PFSK-1 (cell line): ENCODE measurements around the gene MBNL3.

Experiments used
- FOXP2 ChIP-seq: optimal IDR thresholded peaks from 2 replicates; pipeline ENCODE3; 2011; ENCODE audit warnings: borderline replicate concordance, control low read depth, inconsistent platforms; ENCODE audit not compliant: insufficient read depth; ENCODE audit errors: extremely low read length, extremely low read depth
- POLR2AphosphoS5 ChIP-seq: IDR thresholded peaks from 2 replicates; pipeline ENCODE4 v1.6.1; 2012; ENCODE audit warnings: low read depth, mild to moderate bottlenecking, control low read depth, low read length, moderate library complexity
- REST ChIP-seq, 2 experiments: IDR thresholded peaks; 2 replicates each; pipeline versions ENCODE4 v1.6.1 to v1.8.0; 2011 to 2012; ENCODE audit warnings: low read depth in 2 of 2, low read length in 2 of 2, control low read depth in 1 of 2, inconsistent platforms in 1 of 2, mild to moderate bottlenecking in 1 of 2, moderate library complexity in 1 of 2; ENCODE audit not compliant: insufficient read depth in 1 of 2
- SIN3A ChIP-seq: IDR thresholded peaks from 2 replicates; pipeline ENCODE4 v1.6.1; 2012; ENCODE audit warnings: mild to moderate bottlenecking, low read length, moderate library complexity, borderline replicate concordance; ENCODE audit not compliant: insufficient read depth
- TAF1 ChIP-seq: IDR thresholded peaks from 2 replicates; pipeline ENCODE4 v1.6.1; 2012; ENCODE audit warnings: low read length, control low read depth, borderline replicate concordance; ENCODE audit not compliant: insufficient read depth

The MBNL3 gene

GRCh38 chrX:132415012-132415411 lies 73.8 kb downstream of the MBNL3 start:
- no peak for TF ChIP-seq POLR2AphosphoS5
- no peak for TF ChIP-seq REST (IDR thresholded peaks at IDR 0.05; ENCODE audit: insufficient read depth in 1 of 2, low read depth in 2 of 2, low read length in 2 of 2)
- TF ChIP-seq TAF1: no peak
- TF ChIP-seq FOXP2: no peak
- TF ChIP-seq SIN3A: no peak

- TF ChIP-seq POLR2AphosphoS5 (no peak), FOXP2 (no peak), REST (IDR thresholded peaks at IDR 0.05; ENCODE audit: insufficient read depth in 1 of 2, low read depth in 2 of 2, low read length in 2 of 2) (no peak), SIN3A (no peak), TAF1 (no peak)
Observed at GRCh38 chrX:132414404-132414803, 74.4 kb downstream of the MBNL3 start.

- TF ChIP-seq FOXP2 (no peak), SIN3A (no peak), REST (IDR thresholded peaks at IDR 0.05; ENCODE audit: insufficient read depth in 1 of 2, low read depth in 2 of 2, low read length in 2 of 2) (no peak), POLR2AphosphoS5 (no peak), TAF1 (no peak)
Observed at GRCh38 chrX:132413459-132413858, 75.4 kb downstream of the MBNL3 start.

DNA sequence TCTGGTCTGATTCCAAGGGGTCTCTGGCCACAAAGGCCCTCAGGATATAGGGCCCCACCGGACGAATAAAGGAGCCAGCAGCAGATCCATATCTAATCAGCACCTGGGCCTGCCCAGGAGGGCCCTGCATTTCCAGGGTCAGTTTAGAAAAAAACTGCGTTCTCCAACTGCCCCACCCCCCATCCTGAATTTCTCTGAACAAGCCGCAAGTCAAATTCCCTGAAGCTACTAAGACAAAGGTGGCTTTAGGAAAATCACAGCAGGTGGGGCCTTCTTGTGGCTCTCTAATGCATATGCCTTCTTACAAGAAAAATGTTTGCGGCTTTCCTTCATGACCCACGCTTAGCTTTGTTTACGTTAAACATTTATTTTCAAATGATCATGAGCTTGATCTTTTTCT lies 76.6 kb downstream of the MBNL3 start:
- TF ChIP-seq FOXP2 (no peak), REST (IDR thresholded peaks at IDR 0.05; ENCODE audit: insufficient read depth in 1 of 2, low read depth in 2 of 2, low read length in 2 of 2) (no peak), TAF1 (no peak), SIN3A (no peak), POLR2AphosphoS5 (no peak)

- TF ChIP-seq SIN3A (no peak), REST (IDR thresholded peaks at IDR 0.05; ENCODE audit: insufficient read depth in 1 of 2, low read depth in 2 of 2, low read length in 2 of 2) (no peak), FOXP2 (no peak), POLR2AphosphoS5 (no peak), TAF1 (no peak)
Observed at GRCh38 chrX:132411310-132411977, 77.4 kb downstream of the MBNL3 start.
